GM18511 (cell line): Measurements from ENCODE around the gene PCYT2.

Source experiments
- ATAC-seq: cut with Tn5 transposase; IDR thresholded peaks from one replicate; pipeline ENCODE4 v1.9.1; 2021; ENCODE audit warnings: mild to moderate bottlenecking, moderate library complexity; ENCODE audit not compliant: unreplicated experiment

Gene PCYT2

DNA sequence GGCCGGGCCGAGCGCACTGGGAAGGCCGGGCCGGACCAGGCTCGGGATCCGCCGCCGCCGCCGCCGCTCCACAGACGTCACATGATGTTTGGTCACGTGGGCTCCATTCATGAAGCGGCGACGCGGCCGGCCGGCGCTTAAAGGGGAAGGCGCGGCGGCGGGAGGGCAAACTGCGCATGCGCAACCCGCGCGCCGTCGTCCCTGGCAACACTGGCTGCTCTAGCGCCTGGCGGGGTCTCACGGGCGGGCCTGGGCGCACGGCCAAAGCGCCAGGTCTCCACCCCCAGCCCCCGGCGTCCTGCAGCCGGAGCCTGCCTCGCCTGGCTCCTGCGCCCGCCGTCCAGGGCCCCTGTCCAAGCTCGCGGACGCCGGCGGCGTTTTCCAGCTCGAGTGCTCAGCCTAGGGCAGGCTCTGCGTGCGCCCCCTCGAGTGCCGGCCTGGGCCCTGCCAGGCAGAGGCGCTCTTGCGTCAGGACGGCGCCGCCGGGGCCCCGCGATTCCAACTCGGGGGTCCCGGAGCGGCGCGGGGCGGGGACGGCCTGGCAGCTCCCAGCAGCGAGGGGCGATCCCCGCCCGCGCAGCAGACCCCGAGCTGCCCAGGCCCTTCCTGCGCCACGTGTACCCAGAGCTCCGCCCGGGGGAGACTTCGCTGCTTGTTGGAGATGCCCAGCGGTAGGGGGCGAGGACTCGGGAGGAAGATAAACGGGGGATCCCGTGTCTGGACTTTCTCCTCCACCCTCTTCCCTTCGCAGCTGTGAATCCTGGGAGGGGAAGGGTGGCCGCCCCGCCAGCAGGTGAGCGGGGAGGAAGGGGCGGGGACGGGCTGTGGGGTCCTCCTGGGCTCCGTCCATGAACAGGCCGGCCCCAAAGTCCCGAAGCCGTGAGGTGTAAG lies 16.7 kb upstream of the PCYT2 start, which contains the start of gene MAFG:
MAFG (minus strand) TSS at position 83 of the 891 bp plus-strand sequence. CDS start 4,550 bp downstream, outside the sequence.
- peak; percentile 58 for ATAC-seq

DNA sequence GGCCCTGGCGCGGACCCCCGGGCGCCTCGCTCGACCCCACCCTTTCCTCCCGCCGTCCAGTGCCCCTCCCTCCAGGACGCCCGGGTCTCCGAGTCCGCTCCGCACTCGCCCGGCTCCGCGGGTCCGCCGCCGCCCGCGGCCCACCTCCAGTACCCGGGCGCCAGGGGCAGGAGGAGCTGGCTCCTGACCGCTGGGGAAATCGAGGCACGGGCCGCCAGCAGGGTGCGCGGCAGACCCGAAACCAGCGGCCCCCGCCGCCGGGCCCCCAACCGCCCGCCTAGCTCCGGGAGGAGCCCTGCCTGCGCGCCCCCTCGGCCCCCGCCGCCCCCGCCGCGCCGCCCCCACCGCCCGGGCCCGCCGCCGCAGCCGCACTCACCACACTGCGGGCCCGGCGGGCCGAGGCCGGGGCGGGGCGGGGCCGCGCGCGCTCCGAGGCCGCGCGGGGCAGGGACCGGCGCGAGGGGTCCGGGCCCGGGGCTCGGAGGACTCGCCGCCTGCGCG lies 16.0 kb upstream of the PCYT2 start:
- ATAC-seq: peak; percentile 33

DNA sequence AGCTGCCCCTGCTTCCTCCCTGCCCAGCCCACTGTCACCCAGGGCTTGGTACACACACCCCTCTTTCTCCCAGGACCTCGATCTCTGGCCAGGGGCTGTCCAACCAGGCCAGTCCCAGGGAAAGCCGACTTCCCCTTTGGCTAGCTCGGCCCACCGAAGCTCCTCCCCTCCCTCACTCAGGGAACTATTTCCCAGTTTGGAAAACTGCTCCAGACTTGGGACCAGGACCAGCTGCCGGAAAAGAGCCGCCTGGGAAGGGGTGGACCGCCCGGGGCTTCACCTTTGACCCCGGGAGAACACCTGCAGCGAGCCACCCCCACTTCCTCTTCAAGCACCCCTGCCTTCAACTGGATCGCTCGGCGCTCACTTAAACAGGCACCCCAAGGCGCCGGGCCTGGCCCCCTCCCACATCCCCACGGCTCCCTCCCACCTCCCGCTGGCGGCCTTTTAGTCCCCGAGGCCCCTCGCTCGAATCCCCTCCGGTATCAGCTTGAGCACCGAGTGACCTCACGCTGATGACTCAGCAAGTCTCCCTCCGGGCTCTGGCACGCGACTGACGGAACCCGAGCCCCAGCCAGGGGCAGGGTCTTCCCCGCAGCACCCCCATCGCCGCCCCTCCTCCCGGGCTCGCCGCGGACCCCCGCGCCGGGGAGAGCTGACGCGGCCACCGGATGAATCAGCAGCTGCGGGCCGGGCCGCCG lies 15.4 kb upstream of the PCYT2 start:
- peak; percentile 32 for ATAC-seq

DNA sequence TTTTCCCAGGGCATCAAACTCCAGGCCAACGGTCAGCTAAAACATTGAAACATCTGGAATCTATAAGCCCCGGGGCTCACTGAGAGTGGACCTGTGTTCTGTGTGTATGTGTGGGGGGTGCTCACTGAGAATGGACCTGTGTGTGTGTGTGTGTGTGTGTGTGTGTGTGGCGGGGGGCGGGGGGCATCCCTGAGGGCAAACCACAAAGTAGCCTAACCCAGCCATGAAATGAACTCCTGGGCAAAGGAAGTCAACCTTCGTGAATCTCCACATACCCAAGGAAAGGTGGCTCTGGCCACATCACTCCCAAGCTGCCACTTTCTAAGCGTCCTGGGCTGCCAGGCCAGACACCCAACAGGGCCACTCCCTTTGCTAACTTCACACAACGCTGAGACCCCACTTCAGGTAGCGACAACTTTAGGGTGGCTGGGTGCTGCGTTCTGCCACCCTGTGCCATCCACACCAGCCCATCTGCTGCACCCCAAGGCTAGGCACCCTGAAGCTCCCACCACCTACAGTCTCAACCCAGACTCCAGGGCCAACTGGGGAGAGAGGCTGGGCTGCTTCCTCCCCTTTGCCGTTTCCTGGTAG lies 14.8 kb upstream of the PCYT2 start:
- no peak for ATAC-seq

DNA sequence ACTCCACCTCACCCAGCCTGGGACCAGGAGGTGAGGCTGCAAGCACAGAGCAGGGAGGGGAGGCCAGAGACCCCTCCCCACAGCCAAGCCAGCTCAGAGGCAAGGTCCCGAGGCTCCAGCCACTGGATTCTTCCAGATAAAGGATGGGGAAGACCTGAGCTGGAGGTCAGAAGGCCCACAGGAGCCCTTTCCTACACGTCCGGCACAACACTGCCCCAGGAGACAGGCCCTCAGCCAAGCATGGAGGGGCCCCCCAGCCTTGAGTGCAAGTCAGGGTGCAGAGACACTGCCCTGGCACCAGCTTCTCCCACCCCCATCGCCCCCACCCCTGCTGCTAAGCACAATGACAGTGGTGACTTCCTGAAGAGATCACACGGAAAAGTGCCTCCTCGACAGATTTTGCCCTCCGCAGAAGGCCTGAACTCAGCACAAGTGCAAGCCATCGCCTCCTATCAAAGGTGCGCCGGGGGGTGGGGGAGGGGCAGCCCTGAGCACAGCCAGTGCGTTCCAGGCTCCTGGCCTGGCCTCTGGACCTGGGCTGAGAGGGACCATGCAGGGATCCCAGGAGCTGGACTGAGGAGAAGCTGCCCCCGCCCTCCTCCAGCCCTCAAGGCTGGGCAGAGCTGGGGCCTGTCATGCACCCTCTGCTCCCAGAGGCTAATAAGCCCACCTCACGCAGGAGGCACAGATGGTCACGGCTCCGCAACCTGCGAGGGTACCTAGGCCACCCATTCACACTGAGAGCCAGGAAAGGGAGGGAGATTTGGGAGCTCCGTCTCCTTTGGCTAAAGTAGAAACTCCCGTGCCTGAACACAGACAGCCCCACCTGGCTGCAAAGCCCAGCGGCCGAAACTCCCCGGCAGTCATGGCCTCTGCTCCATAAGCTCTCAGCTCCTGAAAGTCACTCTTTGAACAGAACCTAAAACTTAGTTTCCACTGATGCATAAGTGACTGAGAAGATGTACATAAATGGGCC lies 13.6 kb upstream of the PCYT2 start:
- no peak for ATAC-seq

DNA sequence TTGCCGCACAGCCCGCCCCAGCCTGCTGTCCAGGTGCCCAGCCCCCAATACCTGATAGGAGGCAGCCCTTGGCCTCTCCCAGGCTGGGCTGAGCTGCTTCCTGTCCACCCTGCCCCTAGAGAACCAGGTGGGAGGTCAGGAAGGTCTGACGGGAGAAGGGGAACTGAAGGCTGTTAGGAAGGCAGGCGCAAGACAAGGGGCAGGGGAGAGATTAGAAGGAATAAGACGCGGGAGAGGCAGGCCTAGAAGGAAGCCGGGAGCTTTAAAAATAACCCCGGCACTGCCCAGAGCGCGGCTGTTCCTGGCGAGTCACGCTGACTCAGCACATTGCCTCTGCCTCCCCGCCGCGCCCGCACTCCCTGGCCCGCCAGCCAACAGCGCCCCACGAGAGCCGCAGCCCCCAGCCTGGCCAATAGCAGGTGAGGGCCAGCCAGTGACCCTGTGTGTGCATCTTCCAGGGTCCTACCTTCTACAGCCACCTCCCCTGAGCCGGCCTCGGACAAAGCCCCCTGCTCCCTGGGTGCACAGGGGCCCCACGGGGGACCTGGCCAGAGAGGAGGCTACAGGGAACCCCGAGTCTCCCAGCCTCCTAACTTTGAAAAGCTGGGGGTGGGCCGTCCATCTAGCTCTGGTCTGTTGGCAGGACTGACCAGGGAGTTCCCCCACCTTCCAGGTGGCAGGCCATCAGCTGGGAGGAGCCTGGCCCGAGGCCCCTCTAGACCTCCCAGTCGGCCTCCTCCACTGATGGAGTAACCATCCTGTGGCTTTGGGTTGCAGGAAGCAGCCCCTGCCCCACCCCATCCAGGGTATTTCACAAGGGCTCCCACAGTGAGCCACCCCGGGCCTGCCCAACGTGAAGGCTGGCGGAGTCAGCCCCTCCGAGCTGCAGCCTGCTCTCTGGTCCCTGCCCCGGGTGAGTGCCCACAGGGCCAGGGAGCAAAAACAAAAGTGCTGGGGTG lies 12.4 kb upstream of the PCYT2 start:
- no peak for ATAC-seq

DNA sequence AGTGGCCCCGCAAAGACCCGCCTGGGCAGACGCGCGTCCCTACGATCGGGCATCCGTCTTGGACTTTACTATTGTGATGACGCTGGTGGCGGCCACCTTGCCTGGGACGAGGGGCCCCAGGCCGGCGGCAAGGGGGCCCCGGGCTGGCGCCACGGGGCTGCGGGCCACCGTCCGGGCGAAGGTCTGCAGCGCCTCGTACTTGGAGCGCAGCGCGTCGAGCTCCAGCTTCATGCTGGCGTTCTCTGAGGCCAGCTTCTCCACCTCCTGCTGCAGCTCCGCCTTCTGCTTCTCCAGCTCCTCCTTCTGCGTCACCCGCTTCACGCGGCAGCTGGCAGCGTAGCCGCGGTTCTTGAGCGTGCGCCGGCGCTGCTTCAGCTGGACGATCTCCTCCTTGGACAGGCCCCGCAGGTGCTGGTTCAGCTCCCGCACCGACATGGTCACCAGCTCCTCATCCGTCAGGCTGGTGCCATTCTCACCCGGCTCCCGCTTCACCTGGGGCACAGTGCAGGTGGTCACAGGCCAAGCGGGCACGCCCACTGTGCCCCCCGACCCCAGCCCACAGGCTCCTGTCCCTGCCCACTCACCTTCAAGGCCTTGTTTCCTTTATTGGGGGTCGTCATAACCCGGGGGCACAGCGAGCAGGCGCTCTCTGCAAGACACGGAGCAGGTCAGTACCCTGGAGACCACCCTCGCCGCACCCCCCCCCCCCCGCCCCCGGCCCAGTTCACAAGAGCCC lies 11.5 kb upstream of the PCYT2 start:
- no peak for ATAC-seq

DNA sequence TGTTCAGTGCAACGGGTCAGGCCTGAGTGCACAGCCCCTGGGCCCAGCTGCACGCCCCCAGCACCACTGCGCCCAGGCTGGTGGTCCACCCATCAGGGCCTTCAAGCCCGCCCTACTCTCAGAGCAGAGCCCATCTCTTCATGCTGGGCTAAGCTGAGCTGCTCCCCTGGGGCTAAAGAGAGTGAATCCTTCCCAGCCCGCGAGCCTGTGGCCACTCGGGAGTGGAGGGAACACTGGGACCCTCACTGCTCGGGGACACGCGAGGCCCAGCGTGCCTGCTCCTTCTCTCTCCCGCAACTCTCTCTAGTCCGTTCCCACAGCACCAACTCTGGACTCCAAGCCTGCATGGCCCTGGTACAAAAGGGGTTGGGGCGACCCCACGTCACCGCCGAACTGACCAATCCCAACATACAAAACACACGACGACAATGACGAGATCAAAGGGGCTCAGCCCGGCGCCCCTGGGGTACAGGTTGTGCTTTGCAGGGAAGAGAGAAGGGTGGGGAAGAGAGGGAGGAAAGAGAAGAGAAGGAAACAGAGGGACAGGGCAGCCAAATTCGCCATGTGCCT lies 10.9 kb upstream of the PCYT2 start:
- no peak for ATAC-seq

DNA sequence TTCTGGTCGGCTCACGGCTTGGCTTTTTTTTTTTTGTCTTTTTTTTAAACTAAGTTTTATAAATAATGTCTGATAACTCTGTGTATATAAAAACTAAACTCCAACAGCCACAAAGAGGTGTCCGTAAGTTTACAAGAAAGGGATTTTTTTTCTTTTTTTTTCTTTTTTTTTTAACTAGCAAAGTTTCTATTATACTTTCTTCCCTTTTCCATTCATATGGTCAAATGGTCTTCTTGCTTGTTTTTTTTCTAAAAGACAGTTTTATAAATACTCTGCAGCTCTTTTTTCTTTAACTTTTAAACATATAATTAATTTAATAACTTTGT lies 10.3 kb upstream of the PCYT2 start:
- ATAC-seq: no peak

DNA sequence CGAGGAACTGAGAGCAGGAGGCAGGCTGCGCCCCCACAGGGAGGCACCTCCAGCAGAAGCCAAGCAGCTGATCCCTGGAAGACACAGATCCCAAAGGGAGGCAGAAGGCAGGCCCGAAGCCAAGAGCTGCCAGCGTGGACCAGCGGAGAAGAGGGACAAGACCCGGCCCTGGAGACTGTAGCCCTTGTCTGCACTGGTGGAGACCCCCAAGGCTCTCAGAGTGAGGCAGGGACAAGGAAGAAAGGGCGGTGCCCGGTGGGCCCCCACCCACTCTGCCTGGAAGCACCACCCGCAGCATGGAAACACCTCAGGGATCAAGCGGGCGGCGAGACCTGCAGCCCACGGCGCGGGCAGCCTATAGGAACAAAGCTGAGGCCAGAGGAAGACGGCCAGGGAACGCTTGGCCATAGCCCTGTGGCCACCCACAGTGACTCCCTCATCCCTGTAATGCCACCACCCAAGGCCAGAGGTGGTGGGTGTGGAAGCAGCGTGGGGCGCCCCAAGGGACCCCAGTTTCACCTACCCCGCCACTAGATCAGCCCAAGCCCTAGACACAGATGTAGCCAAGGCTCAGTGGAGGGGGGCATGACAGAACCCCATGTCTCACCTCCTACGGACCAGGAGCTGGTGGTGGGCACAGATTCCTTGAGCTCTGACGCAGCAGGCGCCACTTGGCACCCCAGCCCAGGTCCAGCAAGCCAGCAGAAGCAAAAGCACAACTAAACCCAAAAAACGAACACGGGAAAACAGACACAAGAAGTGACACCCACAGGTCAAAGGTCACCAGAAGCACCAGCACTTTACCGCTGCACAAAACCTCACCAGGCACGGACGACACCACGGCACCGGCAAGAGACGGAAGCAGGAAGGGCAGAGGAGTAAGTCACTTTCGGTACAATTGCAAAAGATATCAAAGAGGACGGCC lies 9.7 kb upstream of the PCYT2 start:
- ATAC-seq: no peak

DNA sequence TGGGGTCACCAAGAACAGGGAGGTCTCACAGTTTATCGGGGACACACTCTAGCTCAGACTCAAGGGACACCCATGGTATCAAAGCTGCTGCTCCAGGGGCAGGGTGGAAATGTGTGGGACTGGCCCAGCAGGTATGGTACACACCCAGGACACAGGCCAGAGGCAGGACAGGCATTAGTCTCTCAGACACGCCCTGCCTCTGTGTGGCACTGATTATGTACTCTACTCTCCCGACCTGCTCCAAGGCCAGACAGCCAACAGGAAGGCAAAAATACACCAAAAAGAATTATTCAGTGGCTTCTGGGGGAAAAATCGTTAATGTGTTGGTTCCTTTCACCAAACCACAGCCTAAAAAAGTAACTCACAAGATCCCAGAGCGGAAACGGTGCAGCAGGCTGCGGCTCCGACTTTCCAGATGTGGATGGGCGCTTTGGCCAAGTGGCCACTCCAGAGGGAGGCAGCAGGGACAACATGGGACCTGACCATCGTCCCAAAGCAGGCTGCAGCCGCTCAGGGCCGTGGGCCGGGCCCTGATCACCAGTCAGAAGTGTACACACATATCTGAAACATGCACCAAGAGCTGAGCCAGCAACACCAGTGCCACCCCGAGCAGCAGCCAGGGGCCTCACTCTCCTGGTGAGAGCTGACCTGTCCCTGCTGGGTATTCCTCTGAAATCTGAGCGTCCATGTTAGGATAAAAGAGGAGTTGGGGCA lies 7.8 kb upstream of the PCYT2 start:
- no peak for ATAC-seq

DNA sequence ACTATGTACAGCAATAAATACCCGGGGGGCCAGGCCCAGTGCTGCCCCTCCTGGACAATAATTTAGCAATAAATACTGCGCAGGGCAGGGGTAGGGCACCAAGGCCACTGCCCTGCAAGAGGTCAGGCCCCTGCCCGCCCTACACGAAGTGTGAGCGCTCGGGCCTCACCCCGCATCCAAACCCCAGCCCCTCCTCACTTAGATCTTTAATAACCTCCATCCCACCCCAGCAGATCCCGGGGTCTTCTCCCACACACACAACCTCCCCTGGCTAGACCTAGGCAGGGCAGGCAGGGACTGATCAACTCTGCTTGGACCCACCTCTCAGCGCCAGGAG lies 7.1 kb upstream of the PCYT2 start:
- ATAC-seq: peak; percentile 24

DNA sequence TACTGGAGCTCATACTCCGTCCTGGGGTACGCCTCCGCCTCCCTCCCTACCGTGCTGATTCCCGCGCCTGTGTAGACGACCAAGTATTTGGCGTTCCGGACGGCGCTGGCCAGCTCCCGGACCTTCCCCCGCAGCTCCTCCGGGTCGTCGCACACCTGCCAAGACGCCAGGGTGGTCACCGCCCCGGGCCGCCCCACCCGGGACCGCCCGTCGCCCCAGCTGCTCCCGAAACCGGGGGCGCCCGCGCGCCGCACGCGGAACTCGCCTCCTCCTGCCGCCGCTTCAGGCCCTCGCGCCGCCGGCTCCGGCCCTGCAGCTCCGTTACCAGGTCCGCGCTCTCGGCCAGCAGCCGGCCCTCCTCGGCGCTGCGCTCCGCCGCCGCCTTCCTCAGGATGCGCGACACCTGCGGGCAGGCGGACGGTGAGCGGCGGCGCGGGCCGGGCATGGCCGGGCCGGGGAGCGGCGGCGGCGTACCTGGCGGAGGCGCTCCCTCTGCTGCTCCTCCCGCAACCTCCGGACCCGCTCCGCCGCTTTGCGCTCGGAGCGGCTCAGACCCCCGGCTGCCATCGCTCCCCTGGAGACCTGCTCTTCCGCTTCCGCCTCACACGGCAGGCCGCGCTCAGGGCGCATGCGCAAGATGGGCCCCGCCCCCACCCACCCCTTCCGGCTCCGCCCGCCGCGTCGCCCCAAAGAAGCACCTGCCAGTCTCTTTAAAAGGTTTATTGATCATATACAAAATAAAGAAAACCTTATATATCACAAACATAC lies 6.5 kb upstream of the PCYT2 start, which contains the start of gene SIRT7:
SIRT7 (minus strand) TSS at position 612 of the 768 bp plus-strand sequence; CDS start at position 567, 45 bp downstream.
- peak; percentile 77 for ATAC-seq

DNA sequence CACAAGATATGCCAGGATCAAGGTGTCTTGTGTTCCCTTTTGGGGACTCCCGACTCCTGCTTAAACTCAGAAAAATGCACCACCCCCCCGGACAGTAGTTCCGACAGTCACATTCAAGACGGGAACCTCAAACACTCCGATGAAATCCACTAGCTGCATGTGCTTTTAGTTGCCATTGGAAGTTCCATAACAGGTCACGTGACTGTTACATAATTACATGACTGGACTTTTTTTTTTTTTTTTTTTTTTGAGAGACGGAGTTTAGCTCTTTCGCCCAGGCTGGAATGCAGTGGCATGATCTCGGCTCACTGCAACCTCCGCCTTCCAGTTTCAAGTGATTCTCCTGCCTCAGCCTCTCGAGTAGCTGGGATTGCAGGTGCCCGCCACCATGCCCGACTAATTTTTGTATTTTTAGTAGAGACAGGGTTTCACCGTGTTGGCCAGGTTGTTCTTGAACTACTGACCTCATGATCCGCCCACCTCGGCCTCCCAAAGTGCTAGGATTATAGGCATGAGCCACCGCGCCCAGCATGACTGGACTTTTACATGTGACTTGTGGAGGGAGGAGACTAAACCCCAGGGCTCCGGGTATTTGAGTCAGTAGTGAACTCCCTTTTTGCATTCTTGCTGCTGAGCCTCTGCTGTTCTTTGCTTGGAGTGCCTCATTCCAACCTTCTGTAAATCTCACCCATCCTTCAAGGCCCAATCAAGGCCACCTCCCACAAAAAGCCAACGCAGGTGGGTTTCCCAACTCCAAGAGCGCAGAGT lies 5.2 kb upstream of the PCYT2 start:
- ATAC-seq: no peak

DNA sequence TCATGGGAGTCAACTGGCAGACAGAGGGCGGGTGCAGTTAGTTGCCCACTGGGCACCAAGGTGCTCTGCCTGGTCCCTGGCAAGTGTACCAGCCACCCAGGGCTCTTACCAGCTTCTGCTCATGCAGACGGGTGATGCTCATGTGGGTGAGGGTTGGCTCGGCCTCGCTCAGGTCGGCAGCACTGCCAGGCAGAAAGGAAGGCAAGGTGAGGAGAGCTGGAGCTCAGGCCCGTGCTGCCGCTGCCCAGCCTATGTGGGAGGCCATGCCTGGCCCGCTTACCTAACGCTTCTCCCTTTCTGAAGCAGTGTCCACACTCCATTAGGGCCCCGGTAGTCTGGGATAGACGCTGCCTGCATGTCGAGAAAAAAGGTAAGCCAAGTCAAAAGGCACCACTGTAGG lies 4.1 kb upstream of the PCYT2 start:
- no peak for ATAC-seq
